GM19372 (cell line): ENCODE results near the gene OVCA2.

Experiments
- ATAC-seq: cut with Tn5 transposase; IDR thresholded peaks from one replicate; pipeline ENCODE4 v1.9.1; 2021; ENCODE audit warnings: mild to moderate bottlenecking, low read depth, moderate library complexity; ENCODE audit not compliant: unreplicated experiment

Gene OVCA2

DNA sequence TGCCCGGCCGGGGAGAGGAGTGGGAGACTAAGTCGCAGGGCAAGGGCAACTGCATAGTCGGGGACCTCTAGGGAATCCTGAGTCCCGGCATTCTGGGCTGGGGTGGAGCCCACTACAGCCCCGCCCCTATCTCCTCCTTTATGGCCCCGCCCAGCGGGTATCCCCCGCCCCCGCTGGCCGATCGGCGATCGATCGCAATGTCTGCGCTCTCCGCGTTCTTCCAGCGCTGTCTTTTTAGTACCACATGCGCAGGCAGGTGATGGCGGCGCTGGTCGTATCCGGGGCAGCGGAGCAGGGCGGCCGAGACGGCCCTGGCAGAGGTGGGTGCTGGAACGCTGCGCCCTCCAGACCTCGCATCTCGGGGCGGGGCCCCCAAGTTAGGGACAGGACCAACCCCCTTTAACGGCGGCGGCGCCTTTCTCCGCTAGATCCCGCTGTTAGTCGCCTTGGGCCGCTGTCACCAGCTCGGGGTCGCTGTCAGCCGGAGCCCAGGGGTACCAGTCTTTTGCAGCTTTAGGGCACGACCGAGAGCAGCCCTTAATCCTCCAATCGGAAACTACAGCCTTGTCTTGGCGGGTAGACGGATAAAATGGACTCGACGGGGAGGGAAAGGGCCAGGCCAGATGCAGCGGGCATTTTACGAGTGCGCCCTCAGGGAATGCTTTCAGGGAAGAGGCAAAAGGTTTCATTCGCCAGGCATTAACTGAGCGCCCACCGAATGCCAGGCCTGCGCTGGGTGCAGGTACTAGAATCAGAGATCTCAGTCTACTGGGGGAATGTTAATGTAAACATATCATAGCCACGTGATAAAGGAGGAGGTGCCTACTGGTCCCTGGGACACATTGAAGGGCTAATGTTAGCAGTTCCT lies 11.7 kb upstream of the OVCA2 start, which contains the start of gene DPH1:
Gene DPH1 (plus strand): TSS at position 243 of the 868 bp plus-strand sequence. CDS start 17 bp downstream, at position 260.
- ATAC-seq, result peak; percentile 68

DNA sequence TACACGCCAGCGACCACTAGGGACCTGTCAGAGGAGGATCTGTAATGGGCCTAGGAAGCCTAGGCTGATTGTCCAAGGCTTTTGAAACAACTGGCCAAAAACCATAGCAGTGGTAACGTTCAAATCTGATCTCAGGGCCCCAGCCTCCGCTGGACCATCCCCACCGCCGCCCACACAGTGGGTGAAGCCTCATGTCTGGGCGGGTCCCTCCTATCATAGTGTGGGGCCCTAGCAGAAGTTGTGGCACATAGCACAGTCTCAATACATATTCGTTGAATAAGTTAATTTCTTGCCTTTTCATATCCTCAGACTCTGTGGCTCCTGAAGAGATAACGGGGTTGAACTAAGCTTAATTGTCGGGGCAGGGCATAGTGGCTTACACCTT lies 11.1 kb upstream of the OVCA2 start:
- no peak for ATAC-seq

- no peak for ATAC-seq
These were observed 8.7 kb upstream of the OVCA2 start for GRCh38 chr17:2033153-2033552.

- ATAC-seq, result no peak
These were observed 7.7 kb upstream of the OVCA2 start for GRCh38 chr17:2034157-2034556.

DNA sequence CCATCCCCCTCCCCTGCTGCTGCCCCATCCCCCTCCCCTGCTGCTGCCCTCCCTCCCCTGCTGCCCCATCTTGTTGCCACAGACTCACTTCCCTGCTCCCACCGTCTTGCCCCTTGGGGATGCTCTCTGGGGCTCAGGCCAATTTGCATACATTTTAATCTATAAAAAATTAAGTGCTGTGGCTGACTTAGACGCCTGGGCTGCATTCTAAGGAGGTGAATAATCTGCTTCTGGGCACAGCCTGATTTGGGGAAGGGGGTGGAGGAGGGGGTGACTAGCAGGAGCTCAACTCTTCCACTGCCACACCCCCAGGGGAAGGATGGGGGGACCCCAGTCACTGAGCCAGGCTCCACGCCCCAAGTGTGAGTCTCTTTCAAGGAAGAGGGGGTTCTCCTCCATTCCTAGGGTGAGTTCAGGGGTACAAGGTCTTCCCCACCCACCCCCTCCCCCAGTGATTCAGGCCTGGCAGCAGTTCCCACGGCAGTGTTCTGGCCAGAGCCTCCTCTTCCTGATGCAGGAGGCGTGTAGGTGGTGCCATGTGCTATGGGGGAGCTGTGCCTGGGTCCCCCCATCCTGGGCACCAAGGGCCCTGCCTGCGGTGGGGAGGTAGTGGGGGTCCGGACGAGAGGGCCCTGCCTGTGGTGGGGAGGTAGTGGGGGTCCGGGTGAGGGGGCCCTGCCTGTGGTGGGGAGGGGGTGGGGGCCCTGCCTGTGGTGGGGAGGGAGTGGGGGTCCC lies 6.8 kb upstream of the OVCA2 start:
- no peak for ATAC-seq

DNA sequence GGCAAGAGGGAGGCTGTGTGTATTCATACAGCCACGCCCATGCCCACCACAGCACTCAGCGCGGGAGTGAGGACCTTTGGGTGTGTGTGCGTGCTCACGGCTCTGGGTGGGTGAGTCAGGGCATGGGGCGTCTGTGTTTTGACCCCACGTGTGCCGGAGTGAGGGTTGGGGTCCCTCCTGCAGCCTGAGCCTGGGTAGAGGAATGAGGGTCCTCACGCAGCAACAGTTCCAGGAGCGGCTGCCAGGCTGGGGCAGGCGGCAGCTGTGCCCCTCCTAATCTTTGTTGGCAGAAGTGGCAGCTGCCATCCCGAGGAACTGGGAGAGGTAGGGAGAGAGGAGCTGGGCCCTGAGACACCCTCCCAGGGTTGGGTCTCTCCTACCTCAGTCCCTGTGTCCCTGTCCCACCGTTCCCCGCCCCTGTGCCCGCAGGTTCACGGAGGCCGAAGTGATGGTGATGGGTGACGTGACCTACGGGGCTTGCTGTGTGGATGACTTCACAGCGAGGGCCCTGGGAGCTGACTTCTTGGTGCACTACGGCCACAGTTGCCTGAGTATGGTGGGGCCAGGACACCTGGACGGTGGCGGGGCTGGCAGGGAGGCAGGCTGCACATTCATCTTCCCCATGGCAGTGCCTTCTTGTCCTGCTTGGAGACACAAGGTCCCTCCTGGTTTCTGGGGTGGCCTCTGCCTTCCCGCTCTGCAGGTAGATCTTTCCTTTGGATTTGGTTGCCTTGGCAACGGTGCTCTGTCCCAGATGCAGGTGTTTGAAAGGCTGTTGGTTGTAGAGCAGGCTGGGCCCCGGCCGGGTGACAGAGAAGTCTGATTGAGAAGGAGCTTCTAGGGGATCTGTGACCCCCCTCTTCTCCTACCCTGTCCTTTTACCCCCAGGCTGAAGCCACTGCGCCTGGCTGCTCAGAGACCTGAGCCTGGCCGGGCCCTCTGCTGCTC lies 6.0 kb upstream of the OVCA2 start:
- no peak for ATAC-seq

DNA sequence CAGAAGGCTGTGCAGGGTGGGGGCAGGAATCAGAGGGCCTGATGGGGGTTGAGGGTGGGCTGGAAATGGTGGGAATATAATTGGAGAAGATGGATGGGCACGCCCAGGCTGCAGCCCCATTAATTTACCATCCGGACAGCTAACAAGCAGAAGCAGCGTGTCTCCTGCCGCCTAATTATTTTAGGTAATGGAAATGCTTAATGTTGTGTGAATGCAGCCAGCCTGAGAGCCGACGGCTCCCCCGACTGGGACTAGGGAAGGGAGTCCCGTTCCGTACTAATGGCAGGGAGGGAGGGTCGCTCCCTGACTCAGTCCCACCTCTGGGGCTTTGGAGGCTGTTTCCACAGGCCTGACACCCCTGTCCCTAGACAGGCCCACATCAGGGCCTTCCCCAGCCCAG lies 4.7 kb upstream of the OVCA2 start:
- ATAC-seq, result no peak

GRCh38 chr17:2040219-2040827 lies 1.5 kb upstream of the OVCA2 start:
- ATAC-seq, result no peak

- ATAC-seq, result no peak
These were observed 771 bp upstream of the OVCA2 start for GRCh38 chr17:2040942-2041560.

GRCh38 chr17:2042390-2042847 lies 597 bp downstream of the OVCA2 start:
- no peak for ATAC-seq

DNA sequence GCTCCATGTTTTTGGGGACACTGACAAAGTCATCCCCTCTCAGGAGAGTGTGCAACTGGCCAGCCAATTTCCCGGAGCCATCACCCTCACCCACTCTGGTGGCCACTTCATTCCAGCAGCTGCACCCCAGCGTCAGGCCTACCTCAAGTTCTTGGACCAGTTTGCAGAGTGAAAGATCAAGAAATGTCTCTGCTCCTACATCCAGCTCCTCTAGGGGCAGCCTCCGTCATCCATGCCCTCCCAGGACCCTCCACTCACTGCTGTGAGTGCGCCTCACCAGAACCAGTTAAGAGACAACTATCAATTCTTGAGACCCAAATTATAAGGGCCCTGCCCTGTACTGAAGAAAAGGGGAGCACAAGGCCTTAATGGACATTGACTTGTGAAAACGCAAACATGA lies 1.1 kb downstream of the OVCA2 start:
- ATAC-seq, result no peak

GRCh38 chr17:2043785-2044184 lies 2.0 kb downstream of the OVCA2 start:
- no peak for ATAC-seq

GRCh38 chr17:2044263-2044894 lies 2.6 kb downstream of the OVCA2 start:
- no peak for ATAC-seq

GRCh38 chr17:2047590-2047989 lies 5.8 kb downstream of the OVCA2 start:
- ATAC-seq, result no peak

GRCh38 chr17:2048805-2049204 lies 7.0 kb downstream of the OVCA2 start:
- ATAC-seq, result no peak

GRCh38 chr17:2049333-2050299 lies 7.8 kb downstream of the OVCA2 start:
- ATAC-seq, result peak; percentile 57

GRCh38 chr17:2050300-2051060 lies 8.7 kb downstream of the OVCA2 start:
- peak; percentile 7 for ATAC-seq
